HCT116 (cell line): Measurements from ENCODE around the gene EPHA3.

Experiments used
- EZH2 ChIP-seq: fragments of 200-600 bp; sonication (generic); IDR thresholded peaks from 2 replicates; pipeline ENCODE4 v1.6.1; 2017; ENCODE audit warnings: antibody characterized with exemption, mixed run types
- POLR2A ChIP-seq: IDR thresholded peaks from 2 replicates; pipeline ENCODE4 v1.7.0; 2011; ENCODE audit warnings: borderline replicate concordance; ENCODE audit not compliant: insufficient read depth, insufficient read length; ENCODE audit errors: extremely low read depth
- RAD21 ChIP-seq: IDR thresholded peaks from 2 replicates; pipeline ENCODE4 v1.6.1; 2012; ENCODE audit warnings: low read depth, mild to moderate bottlenecking
- SIN3A ChIP-seq: IDR thresholded peaks from 2 replicates; pipeline ENCODE4 v1.6.1; 2012; ENCODE audit warnings: low read depth
- SRF ChIP-seq: IDR thresholded peaks from 2 replicates; pipeline ENCODE4 v1.6.1; 2012; ENCODE audit warnings: low read depth
- TF ChIP-seq, protein P1 (sequence below): IDR thresholded peaks from 2 replicates; pipeline ENCODE4 v1.6.1; 2012
- TF ChIP-seq, protein P2 (sequence below), 3 experiments: fragments of 200-600 bp in 1 of 3; sonication (generic) in 1 of 3; IDR thresholded peaks in 2 of 3; conservative IDR thresholded peaks in 1 of 3; 2 replicates each; pipeline ENCODE4 v1.5.1; 2012 to 2017; ENCODE audit warnings: low read depth in 2 of 3, low read length in 2 of 3, antibody characterized with exemption in 1 of 3, borderline replicate concordance in 1 of 3, control low read depth in 1 of 3, mild to moderate bottlenecking in 1 of 3, mixed read lengths in 1 of 3, mixed run types in 1 of 3, moderate library complexity in 1 of 3; ENCODE audit not compliant: insufficient read depth in 1 of 3
- TF ChIP-seq, protein P3 (sequence below): IDR thresholded peaks from 2 replicates; pipeline ENCODE4 v1.6.1; 2011; ENCODE audit warnings: mild to moderate bottlenecking, low read length, moderate library complexity; ENCODE audit not compliant: insufficient replicate concordance; ENCODE audit errors: extremely low read depth
- TF ChIP-seq, protein P4 (sequence below): IDR thresholded peaks from 2 replicates; pipeline ENCODE4 v1.6.1; 2012; ENCODE audit warnings: low read depth

DNA sequence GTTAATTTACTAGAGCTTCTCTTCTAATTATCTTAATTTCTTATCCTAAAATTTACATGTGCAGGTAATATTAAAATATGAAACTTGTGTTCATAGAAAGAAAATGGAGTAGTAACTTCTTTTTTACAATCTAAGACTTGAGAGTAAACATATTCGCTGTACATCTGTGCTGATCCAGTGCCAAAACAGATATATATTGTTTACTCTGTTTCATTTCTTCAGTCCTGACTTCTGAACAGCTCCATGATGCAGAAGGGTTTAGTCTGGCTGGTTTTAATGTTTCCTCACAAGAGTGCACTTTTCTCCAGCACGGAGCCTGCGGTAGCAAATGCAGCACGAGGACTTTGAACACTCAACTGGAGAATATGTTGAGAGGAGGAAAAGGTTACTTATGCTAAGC is 306.8 kb downstream of the EPHA3 start:
- TF ChIP-seq SIN3A (no peak), EZH2 (no peak), POLR2A (no peak), SRF (no peak), RAD21 (no peak)
- TF ChIP-seq, protein P1, sequence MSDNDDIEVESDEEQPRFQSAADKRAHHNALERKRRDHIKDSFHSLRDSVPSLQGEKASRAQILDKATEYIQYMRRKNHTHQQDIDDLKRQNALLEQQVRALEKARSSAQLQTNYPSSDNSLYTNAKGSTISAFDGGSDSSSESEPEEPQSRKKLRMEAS, result no peak
- TF ChIP-seq, protein P2, sequence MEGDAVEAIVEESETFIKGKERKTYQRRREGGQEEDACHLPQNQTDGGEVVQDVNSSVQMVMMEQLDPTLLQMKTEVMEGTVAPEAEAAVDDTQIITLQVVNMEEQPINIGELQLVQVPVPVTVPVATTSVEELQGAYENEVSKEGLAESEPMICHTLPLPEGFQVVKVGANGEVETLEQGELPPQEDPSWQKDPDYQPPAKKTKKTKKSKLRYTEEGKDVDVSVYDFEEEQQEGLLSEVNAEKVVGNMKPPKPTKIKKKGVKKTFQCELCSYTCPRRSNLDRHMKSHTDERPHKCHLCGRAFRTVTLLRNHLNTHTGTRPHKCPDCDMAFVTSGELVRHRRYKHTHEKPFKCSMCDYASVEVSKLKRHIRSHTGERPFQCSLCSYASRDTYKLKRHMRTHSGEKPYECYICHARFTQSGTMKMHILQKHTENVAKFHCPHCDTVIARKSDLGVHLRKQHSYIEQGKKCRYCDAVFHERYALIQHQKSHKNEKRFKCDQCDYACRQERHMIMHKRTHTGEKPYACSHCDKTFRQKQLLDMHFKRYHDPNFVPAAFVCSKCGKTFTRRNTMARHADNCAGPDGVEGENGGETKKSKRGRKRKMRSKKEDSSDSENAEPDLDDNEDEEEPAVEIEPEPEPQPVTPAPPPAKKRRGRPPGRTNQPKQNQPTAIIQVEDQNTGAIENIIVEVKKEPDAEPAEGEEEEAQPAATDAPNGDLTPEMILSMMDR (IDR thresholded peaks at IDR 0.05 in 2 of 3, conservative IDR thresholded peaks at IDR 0.05 in 1 of 3; ENCODE audit: borderline replicate concordance in 1 of 3, insufficient read depth in 1 of 3, low read depth in 2 of 3, low read length in 2 of 3), result no peak
- TF ChIP-seq, protein P3, sequence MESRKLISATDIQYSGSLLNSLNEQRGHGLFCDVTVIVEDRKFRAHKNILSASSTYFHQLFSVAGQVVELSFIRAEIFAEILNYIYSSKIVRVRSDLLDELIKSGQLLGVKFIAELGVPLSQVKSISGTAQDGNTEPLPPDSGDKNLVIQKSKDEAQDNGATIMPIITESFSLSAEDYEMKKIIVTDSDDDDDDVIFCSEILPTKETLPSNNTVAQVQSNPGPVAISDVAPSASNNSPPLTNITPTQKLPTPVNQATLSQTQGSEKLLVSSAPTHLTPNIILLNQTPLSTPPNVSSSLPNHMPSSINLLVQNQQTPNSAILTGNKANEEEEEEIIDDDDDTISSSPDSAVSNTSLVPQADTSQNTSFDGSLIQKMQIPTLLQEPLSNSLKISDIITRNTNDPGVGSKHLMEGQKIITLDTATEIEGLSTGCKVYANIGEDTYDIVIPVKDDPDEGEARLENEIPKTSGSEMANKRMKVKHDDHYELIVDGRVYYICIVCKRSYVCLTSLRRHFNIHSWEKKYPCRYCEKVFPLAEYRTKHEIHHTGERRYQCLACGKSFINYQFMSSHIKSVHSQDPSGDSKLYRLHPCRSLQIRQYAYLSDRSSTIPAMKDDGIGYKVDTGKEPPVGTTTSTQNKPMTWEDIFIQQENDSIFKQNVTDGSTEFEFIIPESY, result no peak
- TF ChIP-seq, protein P4, sequence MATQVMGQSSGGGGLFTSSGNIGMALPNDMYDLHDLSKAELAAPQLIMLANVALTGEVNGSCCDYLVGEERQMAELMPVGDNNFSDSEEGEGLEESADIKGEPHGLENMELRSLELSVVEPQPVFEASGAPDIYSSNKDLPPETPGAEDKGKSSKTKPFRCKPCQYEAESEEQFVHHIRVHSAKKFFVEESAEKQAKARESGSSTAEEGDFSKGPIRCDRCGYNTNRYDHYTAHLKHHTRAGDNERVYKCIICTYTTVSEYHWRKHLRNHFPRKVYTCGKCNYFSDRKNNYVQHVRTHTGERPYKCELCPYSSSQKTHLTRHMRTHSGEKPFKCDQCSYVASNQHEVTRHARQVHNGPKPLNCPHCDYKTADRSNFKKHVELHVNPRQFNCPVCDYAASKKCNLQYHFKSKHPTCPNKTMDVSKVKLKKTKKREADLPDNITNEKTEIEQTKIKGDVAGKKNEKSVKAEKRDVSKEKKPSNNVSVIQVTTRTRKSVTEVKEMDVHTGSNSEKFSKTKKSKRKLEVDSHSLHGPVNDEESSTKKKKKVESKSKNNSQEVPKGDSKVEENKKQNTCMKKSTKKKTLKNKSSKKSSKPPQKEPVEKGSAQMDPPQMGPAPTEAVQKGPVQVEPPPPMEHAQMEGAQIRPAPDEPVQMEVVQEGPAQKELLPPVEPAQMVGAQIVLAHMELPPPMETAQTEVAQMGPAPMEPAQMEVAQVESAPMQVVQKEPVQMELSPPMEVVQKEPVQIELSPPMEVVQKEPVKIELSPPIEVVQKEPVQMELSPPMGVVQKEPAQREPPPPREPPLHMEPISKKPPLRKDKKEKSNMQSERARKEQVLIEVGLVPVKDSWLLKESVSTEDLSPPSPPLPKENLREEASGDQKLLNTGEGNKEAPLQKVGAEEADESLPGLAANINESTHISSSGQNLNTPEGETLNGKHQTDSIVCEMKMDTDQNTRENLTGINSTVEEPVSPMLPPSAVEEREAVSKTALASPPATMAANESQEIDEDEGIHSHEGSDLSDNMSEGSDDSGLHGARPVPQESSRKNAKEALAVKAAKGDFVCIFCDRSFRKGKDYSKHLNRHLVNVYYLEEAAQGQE, result no peak
